Activated gamma-delta T cell (primary cell): ENCODE results near the gene CYP39A1.
"Not testable (repeated sequence)": the region's sequence is repeated elsewhere in the genome, so short reads cannot be mapped to it uniquely, and the experiment has no call there.

ENCODE experiments used
- DNase-seq: peaks from one replicate; lab custom pipeline; 2025; lab: John Stamatoyannopoulos, UW

The CYP39A1 gene

DNA sequence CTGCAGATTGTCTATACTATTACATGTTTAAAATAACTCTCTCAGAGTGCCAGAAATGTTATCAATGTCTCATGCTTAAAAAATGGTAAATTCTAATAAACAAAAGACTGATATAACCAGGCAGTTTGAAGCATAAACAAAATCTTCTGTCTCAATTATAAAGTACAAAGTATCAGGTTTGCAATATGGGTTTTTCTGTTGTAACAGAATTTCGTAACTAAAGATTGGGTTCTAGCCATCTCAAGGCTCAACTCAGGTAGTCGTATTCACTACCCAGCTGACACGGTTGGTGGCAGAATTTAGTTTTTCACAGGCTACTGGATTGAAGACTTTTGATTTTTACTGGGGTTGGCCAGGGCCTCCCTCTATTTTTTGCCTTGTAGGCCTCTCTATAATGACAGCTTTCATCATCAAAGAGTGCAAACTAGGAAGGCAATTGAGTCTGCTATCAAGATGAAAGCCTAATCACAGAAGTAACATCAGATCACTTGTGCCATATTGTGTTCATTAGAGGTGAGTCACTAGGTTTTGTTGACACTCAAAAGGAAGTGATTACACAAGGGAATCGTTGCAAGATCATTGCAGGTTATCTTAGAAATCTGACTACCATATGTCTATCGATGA, 3.6 kb downstream of the CYP39A1 start:
- DNase-seq: no peak

DNA sequence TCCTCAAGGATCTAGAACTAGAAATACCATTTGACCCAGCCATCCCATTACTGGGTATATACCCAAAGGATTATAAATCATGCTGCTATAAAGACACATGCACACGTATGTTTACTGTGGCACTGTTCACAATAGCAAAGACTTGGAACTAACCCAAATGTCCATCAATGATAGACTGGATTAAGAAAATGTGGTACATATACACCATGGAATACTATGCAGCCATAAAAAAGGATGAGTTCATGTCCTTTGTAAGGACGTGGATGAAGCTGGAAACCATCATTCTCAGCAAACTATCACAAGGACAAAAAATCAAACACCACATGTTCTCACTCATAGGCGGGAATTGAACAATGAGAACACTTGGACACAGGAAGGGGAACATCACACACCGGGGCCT, 4.5 kb downstream of the CYP39A1 start:
- not testable (repeated sequence) for DNase-seq

DNA sequence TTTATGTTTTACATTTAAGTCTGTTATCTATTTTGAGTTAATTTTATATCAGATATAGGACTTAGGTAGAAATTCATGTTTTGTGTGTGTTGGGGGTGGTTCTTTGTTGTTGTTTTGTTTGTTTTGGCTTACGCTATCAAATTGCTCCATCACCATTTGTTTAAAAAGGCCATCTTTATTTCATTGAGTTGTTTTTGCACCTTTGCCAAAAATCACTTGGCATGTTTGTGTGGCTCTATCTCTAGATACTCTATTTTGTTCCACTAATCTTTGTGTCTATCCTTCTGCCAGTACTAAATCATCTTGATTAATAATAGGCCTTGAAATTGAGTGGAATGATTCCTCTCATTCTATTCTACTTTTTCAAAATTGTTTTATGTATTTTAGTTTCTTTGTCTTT, 7.4 kb downstream of the CYP39A1 start:
- DNase-seq: no peak

DNA sequence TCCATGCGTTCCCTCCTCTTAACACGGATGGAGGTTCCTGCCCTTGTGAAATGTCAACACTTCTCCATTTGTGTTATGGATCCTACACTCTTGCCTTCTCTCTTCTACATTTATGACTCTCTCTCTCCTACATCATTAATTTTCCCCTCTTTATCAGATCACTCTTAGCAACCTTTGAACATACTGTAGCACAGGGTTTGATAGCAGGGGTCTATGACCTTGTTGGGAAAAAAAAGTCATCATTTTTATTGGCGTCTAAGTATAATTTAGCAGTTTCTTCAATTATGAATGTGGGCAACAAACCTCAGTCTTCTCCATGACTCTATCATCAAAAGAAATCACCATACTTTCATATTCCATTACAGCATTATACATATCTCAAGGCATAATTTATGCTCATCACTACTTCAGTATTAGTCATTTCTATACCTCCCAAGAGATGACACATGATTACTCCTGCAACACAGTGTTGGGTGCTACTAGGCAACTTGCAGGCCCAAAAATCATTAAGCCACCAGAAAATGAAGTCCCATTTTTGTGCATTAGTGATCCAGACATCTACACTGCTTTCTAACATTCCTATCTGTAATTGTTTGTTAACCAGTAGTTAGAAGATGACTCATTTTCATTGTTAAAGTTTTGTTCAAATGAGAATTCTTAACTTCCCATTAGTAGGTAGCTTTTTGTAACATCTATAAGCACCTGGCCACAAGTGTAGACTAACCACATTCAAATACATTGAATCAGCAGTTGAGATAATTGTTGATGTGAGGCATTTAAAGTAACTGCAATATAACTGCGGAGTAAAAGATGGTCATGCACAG, 9.5 kb downstream of the CYP39A1 start:
- DNase-seq: no peak

DNA sequence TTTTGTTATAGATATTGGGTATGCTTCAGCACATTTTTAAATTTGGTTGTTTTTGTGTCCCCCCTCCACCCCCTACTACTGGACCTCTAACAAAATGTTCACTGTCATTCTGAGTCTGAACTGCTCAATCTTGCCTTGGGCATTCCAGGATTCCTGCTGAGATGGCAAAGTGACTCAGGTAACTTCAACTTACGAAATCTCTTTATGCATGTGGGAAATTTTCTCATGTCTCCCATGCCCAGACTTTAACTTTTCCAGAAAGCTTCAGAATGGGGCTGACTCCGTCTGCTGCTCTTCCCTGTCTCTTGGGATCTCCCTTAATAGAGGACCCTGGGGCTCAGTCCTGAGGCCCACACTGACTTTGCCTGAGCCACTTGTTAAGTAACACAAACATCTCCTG, 14.0 kb downstream of the CYP39A1 start:
- no peak for DNase-seq

DNA sequence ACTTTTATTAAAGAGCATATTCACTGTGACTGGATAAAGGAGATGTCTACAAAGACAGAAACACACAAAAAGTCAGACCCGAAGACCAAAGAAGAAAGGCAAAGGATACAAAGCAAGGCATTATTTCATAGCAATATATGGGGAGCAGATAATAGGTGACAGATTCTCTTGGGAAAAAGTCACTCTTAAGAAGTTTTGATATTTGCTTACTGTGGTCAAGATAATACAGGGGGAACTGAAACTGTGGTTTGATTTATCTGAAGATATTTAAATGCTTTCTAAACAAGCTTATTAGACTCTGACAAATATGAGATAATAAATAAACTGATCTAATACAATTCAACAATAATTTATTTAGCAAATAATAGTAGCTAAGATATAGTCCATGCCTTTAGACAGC, 14.7 kb downstream of the CYP39A1 start:
- no peak for DNase-seq

DNA sequence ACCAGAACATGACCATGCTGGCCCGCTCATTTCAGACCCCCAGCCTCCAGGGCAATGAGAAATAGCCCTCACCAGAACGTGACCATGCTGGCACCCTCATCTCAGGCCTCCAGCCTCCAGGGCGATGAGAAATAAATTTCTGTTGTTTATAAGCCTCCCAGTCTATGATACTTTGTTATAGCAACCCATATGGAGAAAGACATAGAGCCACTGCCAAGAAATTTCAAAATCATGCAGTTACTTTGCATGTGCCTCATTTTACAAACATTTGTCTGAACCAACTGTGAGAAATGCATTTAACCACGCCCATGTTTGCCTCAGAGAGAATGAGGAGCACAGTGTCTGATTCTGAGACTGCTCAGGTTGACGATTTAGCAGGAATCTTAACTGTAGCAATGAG, 15.5 kb downstream of the CYP39A1 start:
- DNase-seq: no peak

DNA sequence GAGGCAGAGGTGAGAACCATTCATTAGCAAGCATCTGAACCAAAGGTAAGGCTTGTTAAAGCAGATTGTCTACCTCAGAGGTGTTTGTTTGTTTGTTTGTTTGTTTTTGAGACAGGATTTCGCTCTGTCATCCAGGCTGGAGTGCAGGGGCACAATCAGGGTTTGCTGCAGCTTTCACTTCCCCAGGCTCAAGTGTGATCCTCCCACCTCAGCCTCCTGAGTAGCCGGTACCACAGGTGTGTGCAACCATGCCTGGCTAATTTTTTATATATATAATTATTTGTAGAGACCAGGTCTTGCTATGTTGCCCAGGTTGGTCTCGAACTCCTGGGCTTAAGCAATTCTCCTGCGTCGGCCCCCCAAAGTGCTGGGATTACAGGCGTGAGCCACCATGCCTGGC, 17.2 kb downstream of the CYP39A1 start:
- no peak for DNase-seq

DNA sequence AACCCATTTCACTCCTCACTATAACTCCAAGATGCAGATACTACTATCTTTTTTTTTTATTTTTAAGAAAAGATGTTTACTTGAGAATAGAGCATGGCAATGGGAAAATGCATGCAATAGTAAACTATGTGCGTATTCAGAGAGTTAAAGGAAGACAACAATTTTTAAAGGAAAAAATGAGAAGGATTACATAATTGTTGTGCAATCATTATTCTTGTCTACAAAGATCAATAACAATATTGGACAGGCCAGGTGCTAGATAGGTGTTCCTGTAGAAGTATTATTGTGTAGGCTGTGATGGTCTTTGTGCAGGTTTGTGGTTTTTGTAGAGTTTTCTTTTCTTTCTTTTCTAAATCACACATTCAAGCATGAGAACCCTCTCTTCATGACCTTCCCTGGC, 20.6 kb downstream of the CYP39A1 start:
- DNase-seq: no peak

DNA sequence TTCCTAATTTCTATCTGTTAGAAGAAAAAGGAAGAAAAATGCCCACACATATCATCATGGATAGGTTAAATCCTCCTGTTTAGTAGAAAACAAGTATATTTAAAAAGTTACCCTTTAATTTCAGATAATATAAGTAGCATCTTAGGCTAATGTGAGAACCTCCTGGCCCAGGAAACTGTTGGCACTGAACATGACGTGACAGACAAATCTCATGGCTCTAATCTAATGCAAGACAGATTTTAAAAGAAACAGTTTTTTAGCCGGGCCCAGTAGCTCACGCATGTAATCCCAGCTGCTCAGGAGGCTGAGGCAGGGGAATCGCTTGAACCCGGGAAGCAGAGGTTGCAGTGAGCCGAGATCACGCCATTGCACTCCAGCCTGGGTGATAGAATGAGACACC, 22.9 kb downstream of the CYP39A1 start:
- DNase-seq: no peak

DNA sequence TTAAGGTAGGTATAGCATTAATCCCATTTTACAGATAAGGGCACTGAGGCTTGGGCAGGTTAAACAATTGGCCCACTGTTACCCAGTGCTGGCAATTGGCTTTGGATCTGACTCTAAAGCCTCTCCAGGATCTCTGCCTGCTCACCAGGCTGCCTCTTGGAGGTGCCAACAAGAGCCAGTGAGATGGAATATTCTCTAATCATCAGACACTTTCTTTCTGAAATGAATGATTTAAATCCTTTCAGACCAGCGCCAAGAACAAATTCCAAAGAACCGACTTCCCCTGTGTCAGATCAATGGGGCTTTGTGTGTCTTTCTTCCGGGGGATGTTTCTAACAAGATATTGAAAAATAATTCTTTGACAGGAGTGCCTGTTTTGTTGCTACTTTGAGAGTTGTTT, 23.6 kb downstream of the CYP39A1 start:
- DNase-seq: no peak

DNA sequence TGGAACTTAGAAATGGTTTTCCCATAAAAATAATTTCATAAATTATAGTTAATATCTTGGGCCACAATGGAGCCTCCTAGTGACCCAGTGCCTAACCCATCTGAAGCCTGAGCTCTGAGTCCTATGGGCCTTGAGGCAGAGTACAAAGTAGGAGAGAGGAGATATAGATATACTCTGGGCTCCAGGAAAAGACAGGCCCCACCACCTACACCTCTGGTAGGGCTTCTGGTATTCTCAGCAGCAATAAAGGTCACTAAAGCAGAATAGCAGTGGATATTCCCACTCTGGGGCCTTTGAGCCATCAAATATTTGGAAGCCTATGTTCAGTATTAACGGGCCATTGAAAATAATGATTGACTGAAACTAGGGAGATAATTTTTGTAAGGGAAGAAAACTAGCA, 24.1 kb downstream of the CYP39A1 start:
- no peak for DNase-seq

DNA sequence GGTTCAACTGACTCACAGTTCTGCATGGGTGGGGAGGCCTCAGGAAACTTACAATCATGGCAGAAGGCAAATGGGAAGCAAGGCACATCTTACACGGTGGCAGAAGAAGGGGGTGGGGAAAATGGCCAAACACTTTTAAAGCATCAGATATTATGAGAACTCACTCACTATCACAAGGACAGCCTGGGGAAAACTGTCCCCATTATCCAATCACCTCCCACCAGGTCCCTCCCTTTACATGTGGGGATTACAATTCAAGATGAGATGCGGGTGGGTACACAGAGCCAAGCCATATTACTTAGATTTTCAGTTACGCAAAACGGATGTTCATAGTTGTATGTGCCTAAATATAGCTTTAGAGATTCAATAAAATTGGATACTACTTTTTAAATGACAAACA, 25.6 kb downstream of the CYP39A1 start:
- DNase-seq: no peak

DNA sequence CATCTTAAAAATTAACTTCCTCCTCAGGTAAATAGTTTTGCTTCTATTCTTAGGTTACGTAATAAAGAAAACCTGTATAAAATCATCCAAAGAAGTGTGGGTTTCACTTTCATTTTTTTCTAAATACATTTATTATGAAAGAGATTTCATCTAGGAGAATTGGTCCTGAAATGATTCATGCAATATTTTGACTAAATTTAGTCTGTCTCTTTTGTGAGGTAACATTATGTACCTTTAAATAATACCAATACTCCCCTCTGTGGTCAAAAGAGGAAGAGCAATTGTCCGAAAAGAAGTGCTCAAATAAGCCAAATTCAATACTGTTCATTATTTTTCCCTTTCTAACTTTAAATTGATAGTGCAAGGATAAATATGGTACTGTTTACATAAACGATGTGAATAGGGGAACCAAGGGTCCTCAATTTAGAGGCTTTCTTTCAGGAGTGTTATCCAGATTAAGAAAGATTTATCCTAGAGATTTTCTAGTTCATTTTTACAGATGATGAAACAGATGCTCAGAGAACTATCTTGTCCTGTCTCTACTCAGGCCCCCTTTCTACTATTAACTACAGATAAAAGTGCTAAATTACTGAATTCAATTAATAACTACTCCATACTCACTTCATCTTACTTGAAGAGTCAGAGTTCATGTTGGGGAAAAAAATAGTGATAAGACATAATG, 26.2 kb downstream of the CYP39A1 start:
- DNase-seq: no peak

DNA sequence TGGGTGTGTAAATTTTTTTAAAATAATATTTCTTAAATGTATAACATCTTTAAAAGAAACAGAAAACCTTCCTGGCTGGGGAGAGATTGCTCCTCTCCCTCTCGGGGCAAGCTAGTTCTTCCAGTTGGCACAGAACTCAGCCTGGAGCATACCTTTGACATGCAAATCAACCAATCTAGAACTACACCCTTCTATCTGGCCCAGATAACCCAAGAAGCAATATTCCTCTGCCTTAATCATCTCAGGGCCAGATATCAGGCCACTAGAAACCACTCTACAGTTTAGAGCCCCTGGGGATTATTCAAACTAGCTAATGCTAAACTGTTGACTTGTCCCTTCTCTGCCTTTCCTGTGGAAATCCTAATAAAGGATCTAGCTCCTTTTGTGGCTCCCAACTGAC, 33.9 kb downstream of the CYP39A1 start:
- no peak for DNase-seq

DNA sequence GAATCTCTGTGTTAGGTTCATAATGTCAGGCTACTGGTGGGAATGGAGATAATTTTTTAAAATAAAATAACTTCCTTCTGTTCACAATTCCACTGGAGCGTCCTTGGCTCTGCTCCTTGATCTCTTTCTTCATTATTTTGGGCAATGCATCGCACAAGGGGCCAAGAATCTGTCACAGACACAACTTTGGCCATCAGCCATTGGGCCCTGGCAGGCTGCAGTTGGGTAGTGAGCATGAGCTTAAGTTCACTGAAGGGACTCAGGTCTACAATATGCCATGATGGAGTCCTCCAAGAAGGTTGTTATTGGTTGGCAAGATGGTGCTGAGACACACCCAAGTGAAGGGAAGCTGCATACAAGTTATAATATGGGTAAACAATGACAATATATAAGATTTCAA, 40.0 kb downstream of the CYP39A1 start:
- no peak for DNase-seq

DNA sequence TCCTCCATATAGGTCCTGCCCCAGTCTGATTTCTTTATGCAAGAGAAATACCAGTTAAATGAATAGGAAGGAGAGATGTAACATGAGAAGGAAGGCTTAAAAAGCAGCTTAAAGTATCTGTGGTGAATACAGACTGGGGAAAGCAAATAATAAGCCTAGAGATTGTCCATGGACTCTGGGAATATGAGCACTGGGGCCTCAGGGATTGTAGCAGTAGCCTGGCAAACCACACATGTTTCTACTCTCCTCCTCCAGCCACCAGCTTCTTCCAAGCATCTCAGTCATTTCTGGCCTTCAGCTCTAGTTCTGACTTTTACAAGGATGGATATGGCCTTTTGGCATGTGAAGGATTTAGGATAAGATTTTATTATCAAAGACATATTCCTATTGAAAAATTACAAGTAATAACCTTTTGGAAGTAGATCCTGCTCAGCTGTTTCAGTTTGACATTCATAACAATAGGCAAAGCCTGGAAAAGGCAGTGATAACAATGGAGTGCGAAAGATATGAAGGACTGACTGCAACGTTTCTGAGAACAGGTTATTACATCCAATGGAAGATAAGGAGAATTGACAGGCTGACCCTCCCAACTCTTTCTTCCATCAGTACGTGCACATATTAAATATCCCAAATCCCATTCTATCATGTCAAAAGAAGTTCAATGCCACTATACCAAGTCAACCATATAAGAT, 41.6 kb downstream of the CYP39A1 start:
- DNase-seq: no peak

DNA sequence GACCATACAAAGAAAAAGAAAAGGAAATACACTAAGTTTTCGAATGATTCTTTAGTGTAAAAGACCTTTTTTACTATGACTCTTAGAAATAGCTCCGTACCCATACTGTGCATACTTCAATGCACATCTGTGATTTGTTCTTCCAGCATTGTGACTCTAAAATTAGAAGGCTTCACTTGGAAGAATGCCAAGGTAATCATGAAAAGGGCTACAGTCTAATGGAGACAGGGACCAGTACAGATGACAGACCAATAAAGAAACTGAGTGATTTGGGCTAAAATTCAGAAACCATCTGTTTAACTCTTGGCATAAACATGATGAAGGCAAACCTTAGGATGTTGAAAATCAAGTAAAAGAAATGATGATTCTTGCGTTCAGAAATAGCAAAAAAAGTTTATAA, 46.3 kb downstream of the CYP39A1 start:
- no peak for DNase-seq

DNA sequence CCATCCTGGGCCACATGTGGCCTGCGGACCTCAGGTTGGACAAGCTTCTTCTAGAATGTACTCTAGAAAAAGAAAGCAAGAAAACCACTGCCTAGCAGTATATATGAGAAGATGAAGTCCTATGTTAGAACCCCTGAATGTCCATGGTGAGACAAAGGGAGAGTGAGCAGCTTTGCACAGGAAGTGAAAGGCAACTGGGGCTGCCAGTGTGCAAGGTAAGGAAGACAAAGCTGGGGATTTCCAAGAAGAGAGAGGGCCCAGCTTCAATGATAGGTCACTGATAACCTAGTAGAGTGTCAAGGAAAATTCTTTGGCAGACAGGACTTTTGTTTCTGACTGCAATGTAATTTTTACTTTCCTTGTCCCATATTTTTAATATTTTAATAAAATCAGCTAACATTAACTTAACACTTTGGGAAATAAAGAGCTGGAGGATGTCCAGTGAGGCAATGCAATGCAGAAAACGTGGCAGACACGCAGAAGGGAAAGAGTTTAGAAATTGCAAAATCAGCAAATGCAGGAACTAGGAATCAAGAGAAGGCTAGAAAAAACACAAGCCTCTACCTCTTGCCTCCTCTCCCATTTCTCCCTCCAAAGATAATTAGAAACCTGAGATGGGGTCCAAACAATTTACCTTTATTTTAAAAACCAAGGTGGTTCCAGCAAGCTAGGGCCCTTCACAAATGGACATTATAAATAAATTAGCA, 47.4 kb downstream of the CYP39A1 start:
- DNase-seq: no peak

DNA sequence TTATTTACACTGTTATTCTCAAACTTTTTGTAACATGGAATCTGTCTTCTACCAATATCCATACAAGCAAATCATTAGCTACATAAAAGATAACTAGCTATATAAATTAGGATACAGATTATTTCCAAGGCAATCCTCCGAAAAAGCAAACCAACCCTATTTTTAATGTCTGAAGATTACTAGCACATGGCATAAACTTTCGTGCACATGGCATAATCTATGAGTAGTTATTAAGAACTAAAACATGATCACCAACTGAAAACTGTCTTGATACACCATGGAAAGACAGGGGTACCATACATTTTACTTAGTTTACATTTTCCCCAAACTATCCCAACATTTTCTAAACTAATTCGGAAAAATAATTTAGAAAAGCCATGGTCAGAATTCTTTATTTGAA, 54.4 kb downstream of the CYP39A1 start:
- no peak for DNase-seq

DNA sequence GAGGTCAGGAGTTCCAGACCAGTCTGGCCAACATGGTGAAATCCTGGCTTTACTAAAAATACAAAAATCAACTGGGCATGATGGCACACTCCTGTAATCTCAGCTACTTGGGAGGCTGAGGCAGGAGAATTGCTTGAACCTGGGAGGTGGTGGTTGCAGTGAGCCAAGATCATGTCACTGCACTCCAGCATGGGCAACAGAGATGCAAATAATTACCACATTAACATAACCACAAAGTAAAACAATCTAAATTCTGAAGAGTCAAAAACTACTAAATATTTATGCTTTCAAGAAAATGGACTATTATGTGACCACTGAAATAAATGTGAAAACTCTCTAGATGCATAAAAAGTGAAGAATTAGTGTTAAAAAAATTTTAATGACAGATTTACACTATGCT, 59.9 kb downstream of the CYP39A1 start:
- DNase-seq: no peak

DNA sequence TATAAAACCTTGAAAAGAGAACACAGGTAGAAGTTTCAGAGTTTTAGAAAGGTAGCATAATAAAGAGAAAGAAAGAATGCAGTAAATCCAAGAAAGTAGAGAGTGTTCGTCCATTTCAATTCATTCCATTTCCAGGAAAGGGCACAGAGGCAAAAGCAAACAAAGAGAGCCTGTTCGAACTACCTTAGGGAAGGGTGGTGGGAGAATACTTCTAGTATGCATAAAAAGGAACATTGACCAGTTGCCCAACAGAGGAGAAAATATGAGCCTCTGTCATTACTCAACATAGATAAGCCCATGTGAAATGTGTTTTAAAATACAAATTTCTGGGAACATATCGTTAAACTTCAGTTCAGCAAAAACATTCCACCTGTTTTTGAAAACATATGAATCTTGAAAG, 60.6 kb downstream of the CYP39A1 start:
- DNase-seq: no peak
